ENCODE results near the gene SERBP1. TPM values are rescaled to one million over a fixed set of nuclear protein-coding genes. Genes with fewer than 3 reads are reported as not detected.
"Not testable (repeated sequence)": the region's sequence is repeated elsewhere in the genome, so short reads cannot be mapped to it uniquely, and the experiment has no call there.

SERBP1 gene
- total RNA-seq, 1 donor from 2014 or later = 265 TPM

DNA sequence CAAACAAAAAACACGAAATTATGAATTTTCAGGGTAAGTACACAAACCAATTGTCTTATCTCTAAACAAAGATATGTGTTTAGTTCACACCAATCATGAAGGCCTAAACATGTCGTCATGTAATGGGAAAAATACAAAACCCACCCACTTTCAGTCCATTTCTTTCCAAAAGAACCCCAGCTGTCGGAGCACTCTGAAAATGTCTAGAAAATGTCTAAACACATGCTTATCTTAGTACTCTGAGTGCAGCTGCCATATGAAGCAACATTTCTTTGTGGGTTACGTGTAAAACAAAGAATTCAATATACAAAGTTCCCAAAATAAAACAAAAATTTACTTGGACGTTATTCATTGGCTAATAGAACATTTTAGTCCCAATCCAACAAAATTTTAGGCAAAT is 22.7 kb downstream of the SERBP1 start:
- H3K36me3 Mint-ChIP-seq (ENCODE audit: insufficient read depth) = peaks cover 9% of the 10 kb centered on the region
- no peak overlapping the region for H3K4me3 Mint-ChIP-seq (ENCODE audit: low read depth)
- no peak for DNase-seq (ENCODE audit: low spot score, unreplicated experiment)
- TF ChIP-seq, protein P1, sequence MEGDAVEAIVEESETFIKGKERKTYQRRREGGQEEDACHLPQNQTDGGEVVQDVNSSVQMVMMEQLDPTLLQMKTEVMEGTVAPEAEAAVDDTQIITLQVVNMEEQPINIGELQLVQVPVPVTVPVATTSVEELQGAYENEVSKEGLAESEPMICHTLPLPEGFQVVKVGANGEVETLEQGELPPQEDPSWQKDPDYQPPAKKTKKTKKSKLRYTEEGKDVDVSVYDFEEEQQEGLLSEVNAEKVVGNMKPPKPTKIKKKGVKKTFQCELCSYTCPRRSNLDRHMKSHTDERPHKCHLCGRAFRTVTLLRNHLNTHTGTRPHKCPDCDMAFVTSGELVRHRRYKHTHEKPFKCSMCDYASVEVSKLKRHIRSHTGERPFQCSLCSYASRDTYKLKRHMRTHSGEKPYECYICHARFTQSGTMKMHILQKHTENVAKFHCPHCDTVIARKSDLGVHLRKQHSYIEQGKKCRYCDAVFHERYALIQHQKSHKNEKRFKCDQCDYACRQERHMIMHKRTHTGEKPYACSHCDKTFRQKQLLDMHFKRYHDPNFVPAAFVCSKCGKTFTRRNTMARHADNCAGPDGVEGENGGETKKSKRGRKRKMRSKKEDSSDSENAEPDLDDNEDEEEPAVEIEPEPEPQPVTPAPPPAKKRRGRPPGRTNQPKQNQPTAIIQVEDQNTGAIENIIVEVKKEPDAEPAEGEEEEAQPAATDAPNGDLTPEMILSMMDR (IDR thresholded peaks at IDR 0.05; ENCODE audit: unreplicated experiment) = no peak
- no peak overlapping the region for H3K27ac Mint-ChIP-seq
- H3K4me1 Mint-ChIP-seq (ENCODE audit: low read depth) = peaks cover 6% of the 10 kb centered on the region
- H3K9me3 Mint-ChIP-seq (ENCODE audit: low read depth) = no peaks in the 10 kb centered on the region
- no peaks in the 10 kb centered on the region for H3K27me3 Mint-ChIP-seq

DNA sequence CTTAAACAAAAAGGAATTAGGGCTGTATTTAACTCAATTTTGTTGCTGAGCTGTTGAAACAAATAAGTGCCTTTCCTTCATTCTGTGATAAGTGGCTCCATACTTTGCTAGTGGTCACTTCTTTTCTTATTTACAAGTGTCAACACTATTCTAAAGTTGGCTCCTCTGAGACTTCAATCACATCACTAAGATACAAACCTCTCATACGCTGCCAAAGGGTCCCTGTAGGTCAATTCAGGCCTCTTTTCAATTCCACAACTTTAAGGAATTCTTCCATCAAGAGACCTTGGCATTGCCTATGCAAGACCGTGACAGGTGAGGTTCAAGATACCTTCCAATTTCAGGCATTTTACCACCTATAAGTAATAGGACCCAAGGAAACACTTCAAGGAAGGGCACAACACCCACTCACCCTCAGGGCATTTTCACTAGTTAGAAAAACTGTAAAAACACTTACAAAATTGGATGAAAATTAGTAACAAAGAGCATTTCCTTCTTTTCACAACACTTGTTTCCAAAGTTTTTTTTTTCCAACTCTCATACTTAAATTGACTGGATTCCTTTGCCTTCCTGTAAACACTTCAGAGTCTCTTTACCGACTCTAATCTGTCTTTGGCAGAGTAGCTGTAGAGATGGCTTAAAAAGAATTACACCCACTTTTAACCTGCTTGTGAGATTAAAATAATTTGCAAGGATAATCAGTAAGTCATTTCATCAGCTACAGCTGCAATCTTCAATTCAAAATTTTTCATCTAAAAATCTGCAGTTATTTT is 24.5 kb downstream of the SERBP1 start:
- no peak overlapping the region for H3K4me3 Mint-ChIP-seq (ENCODE audit: low read depth)
- H3K27me3 Mint-ChIP-seq = no peaks in the 10 kb centered on the region
- H3K4me1 Mint-ChIP-seq (ENCODE audit: low read depth) = peaks cover 6% of the 10 kb centered on the region
- peak overlapping the region; percentile 39 for H3K27ac Mint-ChIP-seq
- peaks cover 8% of the 10 kb centered on the region for H3K36me3 Mint-ChIP-seq (ENCODE audit: insufficient read depth)
- H3K9me3 Mint-ChIP-seq (ENCODE audit: low read depth) = no peaks in the 10 kb centered on the region
- TF ChIP-seq, protein P1 (IDR thresholded peaks at IDR 0.05; ENCODE audit: unreplicated experiment) = no peak
- DNase-seq (ENCODE audit: low spot score, unreplicated experiment) = no peak

GRCh38 chr1:67404212-67404620 is 26.0 kb downstream of the SERBP1 start:
- Mint-ChIP-seq H3K4me1 (ENCODE audit: low read depth) (peaks cover 4% of the 10 kb centered on the region), H3K27ac (no peak overlapping the region), H3K36me3 (ENCODE audit: insufficient read depth) (peaks cover 2% of the 10 kb centered on the region), H3K27me3 (no peaks in the 10 kb centered on the region), H3K4me3 (ENCODE audit: low read depth) (no peak overlapping the region), H3K9me3 (ENCODE audit: low read depth) (no peaks in the 10 kb centered on the region)
- no peak for DNase-seq (ENCODE audit: low spot score, unreplicated experiment)
- TF ChIP-seq, protein P1 (IDR thresholded peaks at IDR 0.05; ENCODE audit: unreplicated experiment) = no peak

DNA sequence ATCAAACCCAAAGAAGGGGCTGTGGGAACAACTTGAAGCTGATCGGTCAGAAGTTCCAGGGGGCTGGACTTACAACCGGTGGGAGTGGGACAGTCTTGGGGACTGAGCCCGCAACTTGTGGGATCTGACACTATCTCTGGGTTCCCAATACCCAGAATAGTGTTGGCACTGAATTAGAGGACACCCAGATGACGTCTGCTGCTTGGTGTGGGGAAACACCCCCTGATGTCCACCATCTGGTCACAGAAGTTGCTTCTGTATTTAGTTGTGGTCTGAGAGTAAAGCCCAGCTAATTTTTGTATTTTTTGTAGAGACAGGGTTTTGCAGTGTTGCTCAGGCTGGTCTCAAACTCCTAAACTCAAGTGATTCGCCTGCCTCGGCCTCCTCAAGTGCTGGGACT is 28.8 kb downstream of the SERBP1 start:
- no peak overlapping the region for H3K27ac Mint-ChIP-seq
- H3K9me3 Mint-ChIP-seq (ENCODE audit: low read depth) = no peaks in the 10 kb centered on the region
- H3K4me1 Mint-ChIP-seq (ENCODE audit: low read depth) = peaks cover 2% of the 10 kb centered on the region
- DNase-seq (ENCODE audit: low spot score, unreplicated experiment) = no peak
- no peaks in the 10 kb centered on the region for H3K36me3 Mint-ChIP-seq (ENCODE audit: insufficient read depth)
- H3K4me3 Mint-ChIP-seq (ENCODE audit: low read depth) = no peak overlapping the region
- no peaks in the 10 kb centered on the region for H3K27me3 Mint-ChIP-seq
- TF ChIP-seq, protein P1 (IDR thresholded peaks at IDR 0.05; ENCODE audit: unreplicated experiment) = no peak

- H3K36me3 Mint-ChIP-seq (ENCODE audit: insufficient read depth); H3K27ac Mint-ChIP-seq; H3K27me3 Mint-ChIP-seq; DNase-seq (ENCODE audit: low spot score, unreplicated experiment); H3K4me3 Mint-ChIP-seq (ENCODE audit: low read depth); H3K4me1 Mint-ChIP-seq (ENCODE audit: low read depth); H3K9me3 Mint-ChIP-seq (ENCODE audit: low read depth): not testable (repeated sequence)
These were observed 30.0 kb downstream of the SERBP1 start for GRCh38 chr1:67400029-67400786.

All from progenitor cell of endocrine pancreas (in vitro differentiated cells).